OCI-LY1 (cell line): ENCODE results near the gene DOCK2.

Source experiments
- H2AFZ ChIP-seq: fragments of 200-600 bp; sonication (generic), shearing (Covaris generic); 2 replicates; pipeline ENCODE4 v1.6.0; 2014; ENCODE audit warnings: antibody characterized with exemption, mild to moderate bottlenecking, low read length
- H3F3A ChIP-seq: fragments of 200-600 bp; sonication (generic), shearing (Covaris generic); 2 replicates; pipeline ENCODE4 v1.6.0; 2014; ENCODE audit warnings: mild to moderate bottlenecking, antibody characterized with exemption, low read length, moderate library complexity; ENCODE audit not compliant: insufficient read depth
- H3K27ac ChIP-seq: fragments of 200-600 bp; sonication (generic); 2 replicates; pipeline ENCODE4 v1.5.1; 2014; ENCODE audit warnings: low read length, mixed run types, mild to moderate bottlenecking, low read depth; ENCODE audit not compliant: poor library complexity, severe bottlenecking
- H3K27me3 ChIP-seq: fragments of 200-600 bp; sonication (generic); 2 replicates; pipeline ENCODE4 v1.6.0; 2014; ENCODE audit warnings: antibody characterized with exemption, mild to moderate bottlenecking, low read length, moderate library complexity; ENCODE audit not compliant: insufficient read depth
- H3K36me3 ChIP-seq: fragments of 200-600 bp; sonication (generic); 2 replicates; pipeline ENCODE4 v1.6.1; 2014; ENCODE audit warnings: mild to moderate bottlenecking, antibody characterized with exemption, low read length, moderate library complexity, mixed read lengths; ENCODE audit not compliant: insufficient read depth
- H3K4me1 ChIP-seq: fragments of 200-600 bp; sonication (generic); 2 replicates; pipeline ENCODE4 v1.5.1; 2014; ENCODE audit warnings: mild to moderate bottlenecking, low read length, moderate library complexity; ENCODE audit not compliant: insufficient read depth, severe bottlenecking
- H3K4me2 ChIP-seq: fragments of 200-600 bp; sonication (generic), shearing (Covaris generic); 2 replicates; pipeline ENCODE4 v1.6.1; 2014; ENCODE audit warnings: low read length
- H3K4me3 ChIP-seq: fragments of 200-600 bp; sonication (generic); 2 replicates; pipeline ENCODE4 v1.5.1; 2014; ENCODE audit warnings: low read length, low read depth, mild to moderate bottlenecking, mixed read lengths; ENCODE audit not compliant: poor library complexity, severe bottlenecking
- H3K79me2 ChIP-seq: fragments of 200-600 bp; shearing (Covaris generic); 2 replicates; pipeline ENCODE4 v1.6.1; 2016; ENCODE audit warnings: mixed run types, low read length, mixed read lengths; ENCODE audit not compliant: insufficient read depth
- H3K9ac ChIP-seq: fragments of 200-600 bp; sonication (generic), shearing (Covaris generic); 2 replicates; pipeline ENCODE4 v1.6.1; 2014; ENCODE audit warnings: mild to moderate bottlenecking, low read length, mixed read lengths
- H3K9me2 ChIP-seq: fragments of 200-600 bp; sonication (generic), shearing (Covaris generic); 2 replicates; pipeline ENCODE4 v1.6.1; 2014; ENCODE audit warnings: low read depth, mild to moderate bottlenecking, low read length, mixed read lengths
- H3K9me3 ChIP-seq: fragments of 200-600 bp; shearing (Covaris generic); 2 replicates; pipeline ENCODE4 v1.6.1; 2014; ENCODE audit warnings: low read length, mixed read lengths
- H4K20me1 ChIP-seq: fragments of 200-600 bp; sonication (generic), shearing (Covaris generic); 2 replicates; pipeline ENCODE4 v1.6.0; 2016; ENCODE audit warnings: mild to moderate bottlenecking, low read length; ENCODE audit not compliant: insufficient read depth
- CTCF ChIP-seq: fragments of 200-600 bp; sonication (generic), shearing (Covaris generic); IDR thresholded peaks from 2 replicates; pipeline ENCODE4 v1.5.1; 2017; ENCODE audit warnings: mild to moderate bottlenecking, antibody characterized with exemption, low read length, moderate library complexity, mixed read lengths
- EZH2 ChIP-seq: fragments of 200-600 bp; sonication (generic), shearing (Covaris generic); IDR thresholded peaks from 2 replicates; pipeline ENCODE4 v1.8.0; 2017; ENCODE audit warnings: borderline replicate concordance, mixed run types, mild to moderate bottlenecking, antibody characterized with exemption, low read length, moderate library complexity, mixed read lengths

DOCK2 gene

GRCh38 chr5:170070556-170071412 lies 433.7 kb downstream of the DOCK2 start:
- Histone ChIP-seq H3K27me3 (no peaks in the 10 kb centered on the region), H3K9me3 (no peaks in the 10 kb centered on the region), H3K27ac (no peak overlapping the region), H2AFZ (no peak overlapping the region), H3K9ac (no peak overlapping the region), H3K9me2 (no peaks in the 10 kb centered on the region), H3K4me3 (no peak overlapping the region), H3K36me3 (peaks cover 47% of the 10 kb centered on the region), H3K79me2 (no peaks in the 10 kb centered on the region), H3K4me2 (no peak overlapping the region), H4K20me1 (no peaks in the 10 kb centered on the region), H3K4me1 (no peaks in the 10 kb centered on the region), H3F3A (no peaks in the 10 kb centered on the region)
- TF ChIP-seq CTCF, result peak; percentile 66
- TF ChIP-seq EZH2, result no peak

DNA sequence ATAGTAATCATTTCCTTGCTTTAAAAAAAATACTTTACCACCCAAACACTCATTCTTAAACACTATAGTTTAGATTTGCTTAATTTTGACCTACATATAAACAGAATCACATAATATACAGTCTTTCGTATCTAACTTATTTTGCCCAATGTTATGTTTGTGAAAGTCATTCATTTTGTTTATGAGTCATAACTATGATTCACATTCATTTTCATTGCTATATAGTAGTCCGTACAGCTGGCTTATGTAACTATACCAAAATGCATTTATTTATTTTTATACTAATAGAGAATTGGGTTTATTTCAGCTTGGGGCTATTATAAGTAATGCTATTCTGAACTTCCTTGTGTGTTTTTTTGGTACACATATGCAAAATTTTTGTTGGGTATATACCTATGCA lies 434.7 kb downstream of the DOCK2 start:
- no peak for TF ChIP-seq EZH2
- TF ChIP-seq CTCF, result no peak
- Histone ChIP-seq H3K36me3 (peaks cover 56% of the 10 kb centered on the region), H3K27me3 (no peaks in the 10 kb centered on the region), H3K9me3 (no peaks in the 10 kb centered on the region), H3K4me1 (no peaks in the 10 kb centered on the region), H3K9ac (no peak overlapping the region), H3F3A (no peaks in the 10 kb centered on the region), H3K27ac (no peak overlapping the region), H2AFZ (no peak overlapping the region), H3K4me2 (no peak overlapping the region), H3K4me3 (no peak overlapping the region), H3K79me2 (no peaks in the 10 kb centered on the region), H4K20me1 (no peaks in the 10 kb centered on the region), H3K9me2 (no peaks in the 10 kb centered on the region)

GRCh38 chr5:170075696-170076095 lies 438.6 kb downstream of the DOCK2 start:
- Histone ChIP-seq H3K9me2 (no peaks in the 10 kb centered on the region), H3K79me2 (no peaks in the 10 kb centered on the region), H3K27me3 (no peaks in the 10 kb centered on the region), H3K4me1 (no peaks in the 10 kb centered on the region), H3K4me2 (no peak overlapping the region), H3K36me3 (peaks cover 61% of the 10 kb centered on the region), H3K9ac (no peak overlapping the region), H3K9me3 (no peaks in the 10 kb centered on the region), H4K20me1 (no peaks in the 10 kb centered on the region), H3F3A (no peaks in the 10 kb centered on the region), H3K4me3 (no peak overlapping the region), H2AFZ (no peak overlapping the region), H3K27ac (no peak overlapping the region)
- TF ChIP-seq CTCF (no peak), EZH2 (no peak)
